ENCODE measurements around the gene ATP2B2.

Gene ATP2B2

DNA sequence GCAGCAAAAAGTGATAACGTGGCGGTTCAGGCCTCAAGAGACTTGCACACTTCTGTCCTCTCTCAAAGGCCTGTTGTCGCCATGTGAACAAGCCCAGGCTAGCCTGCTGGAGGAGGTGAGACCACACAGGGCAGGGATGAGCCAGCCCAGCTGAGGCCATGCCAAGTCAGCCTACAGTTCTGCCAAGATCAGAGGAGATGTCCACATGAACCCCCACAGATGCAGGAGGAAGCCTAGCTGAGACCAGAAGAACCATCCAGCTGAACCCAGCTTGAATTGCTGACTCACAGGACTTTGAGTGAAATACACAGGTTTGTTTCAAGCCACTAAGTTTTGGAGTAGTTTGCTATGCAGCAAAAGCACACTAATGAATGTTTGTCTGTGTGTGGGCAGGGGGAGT lies 134.2 kb downstream of the ATP2B2 start:
- Histone ChIP-seq H3K36me3 (replicated peaks; ENCODE audit: low read depth, low read length) (no peaks in the 10 kb centered on the region), H3K9ac (ENCODE audit: low read length) (no peak overlapping the region), H3K9me3 (ENCODE audit: insufficient read depth, low read length) (no peaks in the 10 kb centered on the region), H3K27ac (ENCODE audit: low read length) (no peak overlapping the region), H3K4me3 (ENCODE audit: low read length) (no peak overlapping the region), H3K79me2 (ENCODE audit: low read length) (no peaks in the 10 kb centered on the region), H4K20me1 (ENCODE audit: insufficient read depth, low read length) (no peaks in the 10 kb centered on the region), H3K4me1 (ENCODE audit: low read length) (peaks cover 2% of the 10 kb centered on the region), H3K27me3 (ENCODE audit: low read depth, low read length) (no peaks in the 10 kb centered on the region; the same call in 1 of the 2 replicates), H2AFZ (ENCODE audit: low read depth, low read length) (no peak overlapping the region), H3K4me2 (ENCODE audit: low read length) (no peak overlapping the region)
- TF ChIP-seq, protein P1, sequence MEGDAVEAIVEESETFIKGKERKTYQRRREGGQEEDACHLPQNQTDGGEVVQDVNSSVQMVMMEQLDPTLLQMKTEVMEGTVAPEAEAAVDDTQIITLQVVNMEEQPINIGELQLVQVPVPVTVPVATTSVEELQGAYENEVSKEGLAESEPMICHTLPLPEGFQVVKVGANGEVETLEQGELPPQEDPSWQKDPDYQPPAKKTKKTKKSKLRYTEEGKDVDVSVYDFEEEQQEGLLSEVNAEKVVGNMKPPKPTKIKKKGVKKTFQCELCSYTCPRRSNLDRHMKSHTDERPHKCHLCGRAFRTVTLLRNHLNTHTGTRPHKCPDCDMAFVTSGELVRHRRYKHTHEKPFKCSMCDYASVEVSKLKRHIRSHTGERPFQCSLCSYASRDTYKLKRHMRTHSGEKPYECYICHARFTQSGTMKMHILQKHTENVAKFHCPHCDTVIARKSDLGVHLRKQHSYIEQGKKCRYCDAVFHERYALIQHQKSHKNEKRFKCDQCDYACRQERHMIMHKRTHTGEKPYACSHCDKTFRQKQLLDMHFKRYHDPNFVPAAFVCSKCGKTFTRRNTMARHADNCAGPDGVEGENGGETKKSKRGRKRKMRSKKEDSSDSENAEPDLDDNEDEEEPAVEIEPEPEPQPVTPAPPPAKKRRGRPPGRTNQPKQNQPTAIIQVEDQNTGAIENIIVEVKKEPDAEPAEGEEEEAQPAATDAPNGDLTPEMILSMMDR (IDR thresholded peaks at IDR 0.05; ENCODE audit: low read depth, low read length): no peak
- no peak for TF ChIP-seq EZH2phosphoT487 (IDR thresholded peaks at IDR 0.05; ENCODE audit: low read depth)

GRCh38 chr3:10370429-10370828 lies 135.0 kb downstream of the ATP2B2 start:
- H3K79me2 ChIP-seq (ENCODE audit: low read length): no peaks in the 10 kb centered on the region
- no peak overlapping the region for H3K4me2 ChIP-seq (ENCODE audit: low read length)
- no peak overlapping the region for H3K27ac ChIP-seq (ENCODE audit: low read length)
- no peaks in the 10 kb centered on the region for H3K4me1 ChIP-seq (ENCODE audit: low read length)
- TF ChIP-seq, protein P1 (IDR thresholded peaks at IDR 0.05; ENCODE audit: low read depth, low read length): no peak
- no peak for TF ChIP-seq EZH2phosphoT487 (IDR thresholded peaks at IDR 0.05; ENCODE audit: low read depth)
- H3K9ac ChIP-seq (ENCODE audit: low read length): no peak overlapping the region
- H2AFZ ChIP-seq (ENCODE audit: low read depth, low read length): no peak overlapping the region
- H3K36me3 ChIP-seq (replicated peaks; ENCODE audit: low read depth, low read length): no peaks in the 10 kb centered on the region
- no peak overlapping the region for H3K4me3 ChIP-seq (ENCODE audit: low read length)
- no peaks in the 10 kb centered on the region for H4K20me1 ChIP-seq (ENCODE audit: insufficient read depth, low read length)
- H3K27me3 ChIP-seq (ENCODE audit: low read depth, low read length): no peaks in the 10 kb centered on the region; the same call in 1 of the 2 replicates
- no peaks in the 10 kb centered on the region for H3K9me3 ChIP-seq (ENCODE audit: insufficient read depth, low read length)

DNA sequence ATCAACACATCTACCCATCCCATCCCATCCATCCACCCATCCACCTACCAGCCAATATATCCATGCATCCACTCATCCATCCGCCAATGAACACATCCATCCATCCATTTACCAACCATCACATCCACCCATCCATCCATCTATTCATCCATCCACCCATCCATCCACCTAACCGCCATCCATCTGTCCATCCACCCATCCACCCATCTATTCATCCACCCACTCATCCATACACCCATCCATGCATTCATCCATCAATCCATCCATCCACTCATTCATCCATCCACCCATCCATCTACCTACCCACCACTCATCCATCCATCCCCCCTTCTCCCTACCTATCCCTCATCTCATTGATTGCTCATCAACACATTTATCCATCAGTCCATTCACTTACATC lies 136.9 kb downstream of the ATP2B2 start:
- Histone ChIP-seq H3K4me1 (ENCODE audit: low read length) (no peaks in the 10 kb centered on the region), H3K36me3 (replicated peaks; ENCODE audit: low read depth, low read length) (no peaks in the 10 kb centered on the region)
- TF ChIP-seq EZH2phosphoT487 (IDR thresholded peaks at IDR 0.05; ENCODE audit: low read depth): no peak
- TF ChIP-seq, protein P1 (IDR thresholded peaks at IDR 0.05; ENCODE audit: low read depth, low read length): no peak

GRCh38 chr3:10367506-10367905 lies 137.9 kb downstream of the ATP2B2 start:
- Histone ChIP-seq H3K36me3 (replicated peaks; ENCODE audit: low read depth, low read length) (no peaks in the 10 kb centered on the region), H3K4me3 (ENCODE audit: low read length) (no peak overlapping the region), H3K9me3 (ENCODE audit: insufficient read depth, low read length) (no peaks in the 10 kb centered on the region), H3K27ac (ENCODE audit: low read length) (no peak overlapping the region), H4K20me1 (ENCODE audit: insufficient read depth, low read length) (no peaks in the 10 kb centered on the region), H3K79me2 (ENCODE audit: low read length) (no peaks in the 10 kb centered on the region), H3K9ac (ENCODE audit: low read length) (no peak overlapping the region), H3K4me1 (ENCODE audit: low read length) (no peaks in the 10 kb centered on the region), H2AFZ (ENCODE audit: low read depth, low read length) (no peak overlapping the region), H3K27me3 (ENCODE audit: low read depth, low read length) (no peaks in the 10 kb centered on the region; the same call in 1 of the 2 replicates), H3K4me2 (ENCODE audit: low read length) (no peak overlapping the region)
- TF ChIP-seq, protein P1 (IDR thresholded peaks at IDR 0.05; ENCODE audit: low read depth, low read length): no peak
- TF ChIP-seq EZH2phosphoT487 (IDR thresholded peaks at IDR 0.05; ENCODE audit: low read depth): no peak

More for the DNA sequence above, 136.9 kb downstream of the ATP2B2 start:
- Histone ChIP-seq H3K9me3 (ENCODE audit: insufficient read depth, low read length) (no peaks in the 10 kb centered on the region), H3K79me2 (ENCODE audit: low read length) (no peaks in the 10 kb centered on the region), H3K9ac (ENCODE audit: low read length) (no peak overlapping the region), H2AFZ (ENCODE audit: low read depth, low read length) (no peak overlapping the region), H4K20me1 (ENCODE audit: insufficient read depth, low read length) (no peaks in the 10 kb centered on the region), H3K27me3 (ENCODE audit: low read depth, low read length) (no peaks in the 10 kb centered on the region; the same call in 1 of the 2 replicates), H3K27ac (ENCODE audit: low read length) (no peak overlapping the region), H3K4me2 (ENCODE audit: low read length) (no peak overlapping the region), H3K4me3 (ENCODE audit: low read length) (no peak overlapping the region)
